GM23338 (cell line): ENCODE measurements around the gene MYOZ3. TPM values are rescaled to one million over a fixed set of nuclear protein-coding genes. Genes with fewer than 3 reads are reported as not detected.

Experiments used
- ATAC-seq: fragments of 200-7000 bp; cut with Tn5 transposase; 3 replicates; pipeline ENCODE4 v1.9.1; 2020
- DNase-seq: peaks from one replicate; pipeline ENCODE4 v3.0.0-alpha.2; 2015; ENCODE audit warnings: low spot score
- H2AFZ ChIP-seq: fragments of 200-600 bp; sonication (generic); 2 replicates; pipeline ENCODE4 v1.8.0; 2016; ENCODE audit warnings: antibody characterized with exemption, mild to moderate bottlenecking, moderate library complexity
- H3F3A ChIP-seq: fragments of 200-600 bp; sonication (generic); replicated peaks from 2 replicates; pipeline ENCODE4 v1.8.0; 2017; ENCODE audit warnings: antibody characterized with exemption, mixed run types, low read depth
- H3K27ac ChIP-seq: fragments of 200-600 bp; sonication (generic); 2 replicates; pipeline ENCODE4 v1.6.1; 2016; ENCODE audit warnings: low read depth
- H3K27me3 ChIP-seq: fragments of 200-600 bp; sonication (generic); 2 replicates; pipeline ENCODE4 v1.8.0; 2016; ENCODE audit warnings: mild to moderate bottlenecking, mixed run types, moderate library complexity; ENCODE audit not compliant: insufficient read depth
- H3K36me3 ChIP-seq: fragments of 200-600 bp; sonication (generic); 2 replicates; pipeline ENCODE4 v1.8.0; 2016; ENCODE audit warnings: mild to moderate bottlenecking; ENCODE audit not compliant: insufficient read depth
- H3K4me1 ChIP-seq: fragments of 200-600 bp; sonication (generic); 2 replicates; pipeline ENCODE4 v1.8.0; 2016; ENCODE audit warnings: mild to moderate bottlenecking, moderate library complexity; ENCODE audit not compliant: insufficient read depth
- H3K4me2 ChIP-seq: fragments of 200-600 bp; sonication (generic); 2 replicates; pipeline ENCODE4 v1.7.1; 2017; ENCODE audit warnings: mixed run types
- H3K4me3 ChIP-seq: fragments of 200-600 bp; sonication (generic); 2 replicates; pipeline ENCODE4 v1.6.1; 2016; ENCODE audit warnings: mixed run types
- H3K79me2 ChIP-seq: fragments of 200-600 bp; sonication (generic); replicated peaks from 2 replicates; pipeline ENCODE4 v1.8.0; 2017; ENCODE audit warnings: mild to moderate bottlenecking; ENCODE audit not compliant: insufficient read depth
- H3K9me2 ChIP-seq: fragments of 200-600 bp; sonication (generic); 2 replicates; pipeline ENCODE4 v1.8.0; 2017; ENCODE audit not compliant: insufficient read depth
- H4K20me1 ChIP-seq: fragments of 200-600 bp; sonication (generic); replicated peaks from 2 replicates; pipeline ENCODE4 v1.8.0; 2017; ENCODE audit warnings: mild to moderate bottlenecking; ENCODE audit not compliant: insufficient read depth
- H3K27ac Mint-ChIP-seq: 2 replicates; pipeline ENCODE4 v1.8.0; 2020; ENCODE audit warnings: inconsistent platforms, mild to moderate bottlenecking, moderate library complexity, mixed read lengths
- H3K27me3 Mint-ChIP-seq: 3 replicates; pipeline ENCODE4 v1.8.0; 2022; ENCODE audit warnings: low read depth, mild to moderate bottlenecking, moderate library complexity, mixed read lengths, inconsistent platforms; ENCODE audit not compliant: insufficient read depth, poor library complexity
- H3K36me3 Mint-ChIP-seq: 3 replicates; pipeline ENCODE4 v1.8.0; 2021; ENCODE audit warnings: low read depth, mild to moderate bottlenecking, inconsistent platforms, moderate library complexity, mixed read lengths
- H3K4me1 Mint-ChIP-seq: 3 replicates; pipeline ENCODE4 v1.8.0; 2020; ENCODE audit warnings: mild to moderate bottlenecking, inconsistent platforms, mixed read lengths
- H3K4me3 Mint-ChIP-seq: 3 replicates; pipeline ENCODE4 v1.8.0; 2021; ENCODE audit warnings: moderate library complexity, mild to moderate bottlenecking, inconsistent platforms, mixed read lengths
- H3K9me3 Mint-ChIP-seq: 3 replicates; pipeline ENCODE4 v1.8.0; 2020; ENCODE audit warnings: moderate library complexity, mild to moderate bottlenecking, inconsistent platforms, mixed read lengths
- CREB1 ChIP-seq: fragments of 250-450 bp; sonication (Bioruptor Pico); IDR thresholded peaks from 2 replicates; pipeline ENCODE4 v1.5.0; 2020; ENCODE audit warnings: low read depth, mild to moderate bottlenecking, moderate library complexity
- CTCF ChIP-seq, 2 experiments: fragments of 200-600 bp in 1 of 2; sonication (generic) in 1 of 2; conservative IDR thresholded peaks; 2 replicates each; pipeline versions ENCODE4 v1.5.1 to v1.6.1; 2016 to 2017; ENCODE audit warnings: antibody characterized with exemption in 2 of 2, low read depth in 2 of 2, mild to moderate bottlenecking in 2 of 2, moderate library complexity in 1 of 2
- ETS1 ChIP-seq: IDR thresholded peaks from 2 replicates; pipeline ENCODE4 v1.6.1; 2016; ENCODE audit warnings: antibody characterized with exemption
- EZH2 ChIP-seq: fragments of 200-600 bp; sonication (generic); IDR thresholded peaks from one replicate; pipeline ENCODE4 v1.8.0; 2017; ENCODE audit warnings: antibody characterized with exemption, mild to moderate bottlenecking, low read depth; ENCODE audit not compliant: unreplicated experiment
- EZH2phosphoT487 ChIP-seq: fragments of 200-600 bp; sonication (generic); IDR thresholded peaks from one replicate; pipeline ENCODE4 v1.8.1; 2018; ENCODE audit warnings: antibody characterized with exemption; ENCODE audit not compliant: unreplicated experiment
- JUNB ChIP-seq: IDR thresholded peaks from one replicate; pipeline ENCODE4 v1.6.1; 2016; ENCODE audit warnings: antibody characterized with exemption; ENCODE audit not compliant: unreplicated experiment
- NANOG ChIP-seq: IDR thresholded peaks from 2 replicates; pipeline ENCODE4 v1.6.1; 2016; ENCODE audit warnings: antibody characterized with exemption, borderline replicate concordance
- POLR2AphosphoS5 ChIP-seq: IDR thresholded peaks from 2 replicates; pipeline ENCODE4 v1.6.1; 2016; ENCODE audit warnings: antibody characterized with exemption, low read depth
- REST ChIP-seq: IDR thresholded peaks from one replicate; pipeline ENCODE4 v1.6.1; 2018; ENCODE audit warnings: antibody characterized with exemption; ENCODE audit not compliant: unreplicated experiment
- STAT1 ChIP-seq: IDR thresholded peaks from one replicate; pipeline ENCODE4 v1.6.1; 2016; ENCODE audit warnings: antibody characterized with exemption; ENCODE audit not compliant: unreplicated experiment
- ZNF114 ChIP-seq: fragments of 250-450 bp; sonication (Bioruptor Pico); IDR thresholded peaks from 2 replicates; pipeline ENCODE4 v1.5.0; 2020; ENCODE audit warnings: mild to moderate bottlenecking, moderate library complexity
- ZNF331 ChIP-seq: fragments of 250-450 bp; sonication (Bioruptor Pico); IDR thresholded peaks from 2 replicates; pipeline ENCODE4 v1.5.0; 2020; ENCODE audit warnings: low read depth, mild to moderate bottlenecking, moderate library complexity
- ZNF462 ChIP-seq: fragments of 250-450 bp; sonication (Bioruptor Pico); IDR thresholded peaks from 2 replicates; pipeline ENCODE4 v1.5.0; 2020; ENCODE audit warnings: mild to moderate bottlenecking, moderate library complexity
- long read RNA-seq: library from polyadenylated mRNA; unstranded; transcript quantifications from one replicate; pipeline ENCODE4 v2.0.0, GENCODE V29; 2020; ENCODE audit not compliant: unreplicated experiment
- polyA plus RNA-seq: library from polyadenylated mRNA; unstranded; fragments of >200 nt; fragmentation: Nextera tagmentation; extraction: Ambion mirVana; gene quantifications from 2 replicates; pipeline ENCODE4 v1.2.1, GENCODE V29; 2016
- total RNA-seq: library from RNA; depleted of rRNA; stranded (reverse); fragments of >200 nt; shearing (Covaris generic); gene quantifications from 2 replicates; pipeline ENCODE4 v1.2.3, GENCODE V29; 2014; rRNA removed

Gene MYOZ3
- total RNA-seq (13.8 and 26.4 TPM in 2 replicates), polyA plus RNA-seq (10.9 and 12.7 TPM in 2 replicates)
- long read RNA-seq, partial matches to known transcripts = 2 of 8 reads
- long read RNA-seq, other reads (novel, unspliced or antisense) = 4 of 8 reads

- no peaks in the 10 kb centered on the region for H4K20me1 ChIP-seq
- H3K27me3 ChIP-seq = peaks cover 3% of the 10 kb centered on the region; the same call in 1 of the 2 replicates
- no peak for TF ChIP-seq ETS1
- no peak for TF ChIP-seq ZNF331
- TF ChIP-seq REST = no peak
- no peak for TF ChIP-seq EZH2
- TF ChIP-seq STAT1 = no peak
- TF ChIP-seq CREB1 = no peak
- TF ChIP-seq CTCF (conservative IDR thresholded peaks at IDR 0.05; ENCODE audit: low read depth in 2 of 2) = no peak
- TF ChIP-seq EZH2phosphoT487 = no peak
- no peak for TF ChIP-seq JUNB
- no peak for TF ChIP-seq ZNF462 (CRISPR knock-in tag)
- no peak for TF ChIP-seq ZNF114 (CRISPR knock-in tag)
- TF ChIP-seq NANOG = no peak
- no peak for TF ChIP-seq POLR2AphosphoS5
- Mint-ChIP-seq H3K27ac (no peak within 1 kb of the TSS), H3K4me1 (peaks cover 29% of the 10 kb centered on the region), H3K27me3 (peaks cover 25% of the 10 kb centered on the region), H3K9me3 (no peaks in the 10 kb centered on the region), H3K4me3 (no peak within 1 kb of the TSS; the same call in 2 of the 3 replicates), H3K36me3 (no peaks in the 10 kb centered on the region; the same call in 2 of the 3 replicates)
- H3K36me3 ChIP-seq = no peaks in the 10 kb centered on the region
- no peaks in the 10 kb centered on the region for H3K79me2 ChIP-seq
- ATAC-seq = no peak; the same call in 2 of the 3 replicates
- DNase-seq = no peak
- H3F3A ChIP-seq = no peaks in the 10 kb centered on the region
- no peak within 1 kb of the TSS for H3K27ac ChIP-seq
- H3K4me2 ChIP-seq = no peak within 1 kb of the TSS
- H3K4me1 ChIP-seq = no peaks in the 10 kb centered on the region; the same call in 1 of the 2 replicates
- H2AFZ ChIP-seq = peak within 1 kb of the TSS; percentile 84
- no peak within 1 kb of the TSS for H3K4me3 ChIP-seq
- H3K9me2 ChIP-seq = no peaks in the 10 kb centered on the region
These were observed at the start of gene MYOZ3 for GRCh38 chr5:150661086-150661485. TSS of gene MYOZ3 (plus strand) at chr5:150661251. CDS start at chr5:150662942, 1,691 bp downstream.
